ENCODE measurements around the gene PIGT. TPM values are rescaled to one million over a fixed set of nuclear protein-coding genes. Genes with fewer than 3 reads are reported as not detected.

The PIGT gene
- total and polyA plus RNA-seq, 10 of the 15 experiments (the other 5 are each of a cell fraction or from before 2014, with no cell fraction given) = 18.6 to 66.0 (median 35.3) TPM

- no peak overlapping the region for H2AFZ ChIP-seq (ENCODE audit: control insufficient read depth, low read depth, low read length)
- no peaks in the 10 kb centered on the region for H3K4me1 ChIP-seq (ENCODE audit: control insufficient read depth, insufficient read depth, low read length)
- H3K36me3 ChIP-seq (ENCODE audit: control insufficient read depth in 2 of 2, insufficient read depth in 2 of 2, low read length in 1 of 2) = peaks cover 11 to 21% of the 10 kb centered on the region in 2 experiments
- FAIRE-seq (no peak), ATAC-seq (no peak), DNase-seq (ENCODE audit: low read depth, low spot score) (no peak)
- H3K79me2 ChIP-seq (ENCODE audit: control insufficient read depth, insufficient read depth, low read length) = no peaks in the 10 kb centered on the region
- intact Hi-C loops (cut with micrococcal nuclease; ENCODE audit: unreplicated experiment) (no loop called here), in situ Hi-C loops (cut with MboI) (no loop called here)
- H3K4me2 ChIP-seq (ENCODE audit: control insufficient read depth, insufficient read depth) = no peak overlapping the region
- H3K27me3 ChIP-seq (replicated peaks in 1 of 2; ENCODE audit: control insufficient read depth in 2 of 2, insufficient read depth in 2 of 2, low read length in 1 of 2) = no peaks in the 10 kb centered on the region
- POLR2A ChIA-PET = no interaction called here
- H4K20me1 ChIP-seq (ENCODE audit: control insufficient read depth, insufficient read depth) = no peaks in the 10 kb centered on the region
- RAD21 ChIA-PET (ENCODE audit: unreplicated experiment) = no interaction called here
- CTCF ChIA-PET = no interaction called here
- BruUV-seq (replicated peaks) = no TSS peak
- WGBS (ENCODE audit: insufficient coverage, insufficient replicate concordance, low lambda C conversion rate, missing lambda C conversion rate) = 97% methylated on average over 17 of the region's 17 CpGs
- TF ChIP-seq SMARCA5 (IDR thresholded peaks at IDR 0.05) (no peak), CEBPZ (IDR thresholded peaks at IDR 0.05; ENCODE audit: low read depth, low read length) (no peak), RAD21 (IDR thresholded peaks at IDR 0.05; ENCODE audit: insufficient read depth, low read depth, low read length) (no peak), USF2 (IDR thresholded peaks at IDR 0.05; ENCODE audit: borderline replicate concordance, low read depth, low read length) (no peak), ATF2 (IDR thresholded peaks at IDR 0.05; ENCODE audit: low read length) (no peak), FOXK2 (IDR thresholded peaks at IDR 0.05) (no peak)
- SMC1A ChIA-PET (ENCODE audit: uncharacterized antibody, unreplicated experiment) = no interaction called here
- H3K27ac ChIP-seq (ENCODE audit: control insufficient read depth, insufficient read depth) = no peak overlapping the region
- H3K4me3 ChIP-seq = no peak overlapping the region
- H3K9me3 ChIP-seq (replicated peaks; ENCODE audit: control insufficient read depth, insufficient read depth, low read length) = no peaks in the 10 kb centered on the region
- H3K9ac ChIP-seq (ENCODE audit: control insufficient read depth, insufficient read depth, low read length) = no peak overlapping the region
Observed at GRCh38 chr20:45425561-45425960, 9.6 kb downstream of the PIGT start.
